IPS-11a (cell line): Measurements from ENCODE around the gene DYNLT1.
"Not testable (repeated sequence)": the region's sequence is repeated elsewhere in the genome, so short reads cannot be mapped to it uniquely, and the experiment has no call there.

Experiments
- H3K4me3 ChIP-seq: one replicate; pipeline ENCODE4 v1.5.1; 2013; ENCODE audit warnings: low read depth, low read length, control low read depth

The DYNLT1 gene

GRCh38 chr6:158644231-158645063 lies at the start of gene DYNLT1:
Gene DYNLT1 (minus strand): TSS chr6:158644743. CDS start chr6:158644708, 35 bp downstream.
- peak within 1 kb of the TSS; percentile 94 for H3K4me3 ChIP-seq

GRCh38 chr6:158688860-158689259 lies 44.3 kb upstream of the DYNLT1 start:
- no peak overlapping the region for H3K4me3 ChIP-seq

- no peak overlapping the region for H3K4me3 ChIP-seq
Measured at GRCh38 chr6:158687506-158687905, 43.0 kb upstream of the DYNLT1 start.

- H3K4me3 ChIP-seq, result no peak overlapping the region
Measured at GRCh38 chr6:158686791-158687381, 42.3 kb upstream of the DYNLT1 start.

- H3K4me3 ChIP-seq, result no peak overlapping the region
Measured at GRCh38 chr6:158686311-158686710, 41.8 kb upstream of the DYNLT1 start.

- no peak overlapping the region for H3K4me3 ChIP-seq
Measured at GRCh38 chr6:158684745-158685324, 40.3 kb upstream of the DYNLT1 start.

- no peak overlapping the region for H3K4me3 ChIP-seq
Measured at GRCh38 chr6:158684311-158684710, 39.8 kb upstream of the DYNLT1 start.

GRCh38 chr6:158680481-158680880 lies 35.9 kb upstream of the DYNLT1 start:
- H3K4me3 ChIP-seq, result no peak overlapping the region

- no peak overlapping the region for H3K4me3 ChIP-seq
Measured at GRCh38 chr6:158680015-158680414, 35.5 kb upstream of the DYNLT1 start.

GRCh38 chr6:158677906-158678578 lies 33.5 kb upstream of the DYNLT1 start:
- H3K4me3 ChIP-seq, result no peak overlapping the region

- H3K4me3 ChIP-seq, result not testable (repeated sequence)
Measured at GRCh38 chr6:158677094-158677493, 32.6 kb upstream of the DYNLT1 start.

GRCh38 chr6:158674342-158675131 lies 30.0 kb upstream of the DYNLT1 start:
- H3K4me3 ChIP-seq, result no peak overlapping the region

- no peak overlapping the region for H3K4me3 ChIP-seq
Measured at GRCh38 chr6:158672726-158673125, 28.2 kb upstream of the DYNLT1 start.

- not testable (repeated sequence) for H3K4me3 ChIP-seq
Measured at GRCh38 chr6:158672119-158672518, 27.6 kb upstream of the DYNLT1 start.

GRCh38 chr6:158669145-158670035 lies 24.8 kb upstream of the DYNLT1 start:
- no peak overlapping the region for H3K4me3 ChIP-seq

GRCh38 chr6:158668707-158669103 lies 24.2 kb upstream of the DYNLT1 start:
- no peak overlapping the region for H3K4me3 ChIP-seq

GRCh38 chr6:158667360-158667981 lies 22.9 kb upstream of the DYNLT1 start:
- H3K4me3 ChIP-seq, result no peak overlapping the region

GRCh38 chr6:158666628-158667359 lies 22.3 kb upstream of the DYNLT1 start:
- no peak overlapping the region for H3K4me3 ChIP-seq

GRCh38 chr6:158665332-158665731 lies 20.8 kb upstream of the DYNLT1 start:
- no peak overlapping the region for H3K4me3 ChIP-seq
